Esophagus squamous epithelium (tissue), 5 donors: ENCODE results near the gene TMEM63C. TPM values are rescaled to one million over a fixed set of nuclear protein-coding genes. Genes with fewer than 3 reads are reported as not detected.
A peak's percentile ranks its signal among the peaks of the same experiment; 100 is the strongest.

Source experiments
- DNase-seq: peaks from one replicate; lab custom pipeline; 2025; lab: John Stamatoyannopoulos, UW
- H3K27ac ChIP-seq, 4 donors: fragments of 200-600 bp; sonication (generic); one replicate each; pipeline ENCODE4 v1.5.1; 2016 to 2019; ENCODE audit warnings: mild to moderate bottlenecking in 1 of 4
- H3K27me3 ChIP-seq, 4 donors: fragments of 200-600 bp; sonication (generic); 1 replicate in 3 of 4; 2 replicates in 1 of 4; pipeline versions ENCODE4 v1.5.1 to v1.6.0; 2017 to 2021; ENCODE audit warnings: antibody characterized with exemption in 1 of 4
- H3K36me3 ChIP-seq, 3 donors: fragments of 200-600 bp; sonication (generic); one replicate each; pipeline ENCODE4 v1.5.1; 2016 to 2019
- H3K4me1 ChIP-seq, 3 donors: fragments of 200-600 bp; sonication (generic); one replicate each; pipeline ENCODE4 v1.5.1; 2017 to 2019
- H3K4me3 ChIP-seq, 4 donors: fragments of 200-600 bp; sonication (generic); 1 replicate in 3 of 4; 2 replicates in 1 of 4; pipeline ENCODE4 v1.5.1; 2016 to 2019; ENCODE audit warnings: mild to moderate bottlenecking in 2 of 4, moderate library complexity in 1 of 4
- H3K9me3 ChIP-seq, 3 donors: fragments of 200-600 bp; sonication (generic); one replicate each; pipeline ENCODE4 v1.5.1; 2016 to 2019
- POLR2A ChIP-seq, 4 donors: fragments of 450-650 bp; IDR thresholded peaks; one replicate each; pipeline ENCODE4 v1.6.1; 2017; ENCODE audit warnings: antibody characterized with exemption in 4 of 4, mild to moderate bottlenecking in 4 of 4, moderate library complexity in 3 of 4
- WGBS, 2 donors: methylation state at CpG; one replicate each; pipeline ENCODE4 v1.1.5; 2018; 5-methylcytosine and 5-hydroxymethylcytosine counted together
- intact Hi-C: fragments of 100-400 bp; cut with DNase I; formaldehyde crosslinking; loops from one replicate; pipeline ENCODE4 v1.15.0; 2022
- total RNA-seq, 4 donors: library from RNA; depleted of rRNA; stranded (reverse); fragments of >200 nt; gene quantifications; one replicate each; pipeline ENCODE4 v1.1.0, GENCODE V29; 2016
- TF ChIP-seq, protein P1 (sequence below), 6 experiments: fragments of 450-650 bp in 4 of 6; fragments of 200-600 bp in 2 of 6; sonication (generic) in 2 of 6; IDR thresholded peaks; one replicate each; pipeline ENCODE4 v1.5.1; 2016 to 2019; ENCODE audit warnings: antibody characterized with exemption in 6 of 6, mild to moderate bottlenecking in 4 of 6, moderate library complexity in 4 of 6
- donor health status: DM: yes; HTN: yes; CAD: no.

TMEM63C gene
- total RNA-seq, 4 donors from 2014 or later: 5.2 to 18.6 (median 9.8) TPM

DNA sequence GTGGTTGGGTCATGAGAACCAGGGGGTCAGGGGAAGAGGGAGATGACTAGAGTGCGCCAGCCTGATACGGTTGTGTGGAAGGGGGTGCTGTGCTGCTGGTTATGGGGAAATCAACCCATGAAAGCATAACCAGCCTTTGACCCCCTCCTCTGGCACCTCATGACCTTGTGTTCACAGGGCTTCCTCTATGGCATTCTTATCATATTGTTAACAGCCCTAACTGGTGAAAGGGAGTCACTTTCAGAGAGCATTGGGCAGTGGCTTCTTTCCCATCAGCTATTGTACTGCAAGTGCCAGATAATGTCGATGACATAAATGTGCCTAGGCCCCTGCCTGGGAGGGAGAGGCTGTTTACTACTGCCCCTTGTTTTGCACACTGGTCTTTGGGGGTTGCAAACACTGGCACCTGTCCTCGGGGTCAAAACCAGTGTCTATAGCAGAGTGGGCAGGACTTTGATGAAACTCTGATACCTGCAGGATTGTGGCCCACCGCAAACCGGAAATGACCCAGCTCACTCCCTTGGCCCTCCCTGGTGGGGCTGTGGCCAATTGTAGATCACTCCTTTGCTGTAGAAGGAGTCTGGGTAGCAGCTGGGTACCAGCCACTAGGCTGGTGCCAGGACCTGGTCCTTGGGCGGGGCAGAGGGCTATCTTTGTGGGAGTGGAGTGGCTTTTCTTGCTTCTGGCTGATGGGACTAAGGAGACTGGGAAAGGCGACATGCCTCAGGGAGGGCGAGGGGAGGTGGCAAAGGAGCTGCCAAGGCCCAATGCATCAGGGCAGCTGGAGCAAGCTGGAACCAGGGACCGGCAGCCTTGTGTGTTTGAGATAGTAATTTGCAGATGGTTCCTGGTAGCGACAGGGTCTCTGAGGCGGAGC, 634 bp upstream of the TMEM63C start:
- H3K27ac ChIP-seq: peak overlapping the region in 1 of 4 donors; percentile 25
- intact Hi-C loops: no loop called here
- no peaks in the 10 kb centered on the region for H3K9me3 ChIP-seq
- no peak for DNase-seq
- peaks cover 0 to 67% (median 4%) of the 10 kb centered on the region in 4 donors for H3K27me3 ChIP-seq
- H3K4me1 ChIP-seq: peaks cover 29 to 51% (median 31%) of the 10 kb centered on the region in 3 donors
- no peaks in the 10 kb centered on the region for H3K36me3 ChIP-seq
- peak overlapping the region; percentile 38 to 71 (median 54) for H3K4me3 ChIP-seq
- no peak for TF ChIP-seq POLR2A (IDR thresholded peaks at IDR 0.05)
- TF ChIP-seq, protein P1, sequence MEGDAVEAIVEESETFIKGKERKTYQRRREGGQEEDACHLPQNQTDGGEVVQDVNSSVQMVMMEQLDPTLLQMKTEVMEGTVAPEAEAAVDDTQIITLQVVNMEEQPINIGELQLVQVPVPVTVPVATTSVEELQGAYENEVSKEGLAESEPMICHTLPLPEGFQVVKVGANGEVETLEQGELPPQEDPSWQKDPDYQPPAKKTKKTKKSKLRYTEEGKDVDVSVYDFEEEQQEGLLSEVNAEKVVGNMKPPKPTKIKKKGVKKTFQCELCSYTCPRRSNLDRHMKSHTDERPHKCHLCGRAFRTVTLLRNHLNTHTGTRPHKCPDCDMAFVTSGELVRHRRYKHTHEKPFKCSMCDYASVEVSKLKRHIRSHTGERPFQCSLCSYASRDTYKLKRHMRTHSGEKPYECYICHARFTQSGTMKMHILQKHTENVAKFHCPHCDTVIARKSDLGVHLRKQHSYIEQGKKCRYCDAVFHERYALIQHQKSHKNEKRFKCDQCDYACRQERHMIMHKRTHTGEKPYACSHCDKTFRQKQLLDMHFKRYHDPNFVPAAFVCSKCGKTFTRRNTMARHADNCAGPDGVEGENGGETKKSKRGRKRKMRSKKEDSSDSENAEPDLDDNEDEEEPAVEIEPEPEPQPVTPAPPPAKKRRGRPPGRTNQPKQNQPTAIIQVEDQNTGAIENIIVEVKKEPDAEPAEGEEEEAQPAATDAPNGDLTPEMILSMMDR (IDR thresholded peaks at IDR 0.05): no peak
- WGBS, 2 donors: 29 to 42% methylated on average over 5 to 8 of the region's 12 CpGs

DNA sequence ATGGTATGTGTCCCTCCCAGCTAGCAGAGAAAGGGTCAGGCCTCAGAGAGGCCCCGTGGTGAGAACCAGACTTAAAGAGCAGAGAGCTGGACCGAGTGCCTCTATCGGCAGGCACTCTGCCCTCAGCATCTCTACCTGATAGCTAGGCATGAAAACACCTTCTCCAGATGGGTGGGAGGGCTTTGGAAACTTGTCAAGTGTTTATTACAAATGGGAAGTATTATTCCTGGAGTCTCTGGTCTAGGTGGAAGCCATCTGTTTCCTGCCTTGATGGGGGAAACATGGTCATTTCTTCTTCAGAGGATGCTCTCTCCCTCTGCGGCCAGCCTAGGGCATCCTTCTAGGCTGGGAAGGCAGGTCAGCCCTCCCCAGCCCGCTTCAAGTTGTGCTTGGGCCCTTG, 2.3 kb downstream of the TMEM63C start:
- DNase-seq: no peak
- no peak for TF ChIP-seq POLR2A (IDR thresholded peaks at IDR 0.05)
- TF ChIP-seq, protein P1 (IDR thresholded peaks at IDR 0.05): no peak
- no peak overlapping the region for H3K4me3 ChIP-seq
- 50 to 56% methylated on average over 2 to 3 of the region's 5 CpGs for WGBS, 2 donors
- H3K27ac ChIP-seq: peak overlapping the region in 2 of 4 donors; percentile 64 to 77
- H3K36me3 ChIP-seq: no peaks in the 10 kb centered on the region
- intact Hi-C loops: no loop called here
- H3K27me3 ChIP-seq: peaks cover 0 to 77% (median 4%) of the 10 kb centered on the region in 4 donors
- no peaks in the 10 kb centered on the region for H3K9me3 ChIP-seq
- H3K4me1 ChIP-seq: peaks cover 39 to 76% (median 39%) of the 10 kb centered on the region in 3 donors

DNA sequence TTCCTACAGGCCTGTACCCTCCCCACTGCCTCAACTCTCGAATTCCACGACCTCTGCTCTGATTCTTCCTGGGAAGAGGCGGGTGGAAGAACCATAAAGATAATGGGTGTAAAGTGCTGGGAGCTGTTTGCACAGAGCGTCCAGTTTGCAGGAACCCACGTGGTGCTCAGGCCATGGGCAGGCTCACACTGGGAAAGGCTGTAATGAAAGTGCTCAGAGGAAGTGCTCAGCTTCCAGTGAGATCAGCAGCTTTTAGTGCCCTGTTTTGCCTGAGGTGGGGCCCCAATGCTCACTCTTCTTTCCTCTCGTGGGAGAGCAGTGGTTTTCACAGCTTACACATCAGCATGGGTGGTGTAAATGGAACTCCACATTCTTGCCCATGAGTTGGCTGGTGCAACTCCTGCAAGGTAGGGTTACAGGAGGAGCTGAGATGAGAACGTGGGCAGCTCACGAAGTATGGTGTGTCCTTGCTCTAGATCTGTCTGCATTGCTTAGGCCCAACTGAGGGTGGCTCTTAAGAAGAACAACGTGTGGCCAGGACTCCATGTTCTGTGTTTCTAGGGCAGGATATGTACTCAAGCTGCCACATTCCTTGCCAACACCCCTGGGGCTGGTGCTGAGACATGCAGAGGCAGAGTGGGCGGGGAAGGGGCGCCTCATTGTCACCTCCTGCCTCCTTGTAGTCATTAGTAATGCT, 2.9 kb downstream of the TMEM63C start:
- intact Hi-C loops: no loop called here
- WGBS, 2 donors: 37 to 55% methylated on average over 8 to 10 of the region's 11 CpGs
- Histone ChIP-seq H3K4me3 (no peak overlapping the region), H3K36me3 (no peaks in the 10 kb centered on the region), H3K27me3 (peaks cover 0 to 73% (median 4%) of the 10 kb centered on the region in 4 donors), H3K4me1 (peaks cover 39 to 76% (median 39%) of the 10 kb centered on the region in 3 donors), H3K9me3 (no peaks in the 10 kb centered on the region), H3K27ac (peak overlapping the region; percentile 14 to 77 (median 52))
- DNase-seq: no peak
- no peak for TF ChIP-seq POLR2A (IDR thresholded peaks at IDR 0.05)
- TF ChIP-seq, protein P1 (IDR thresholded peaks at IDR 0.05): no peak

DNA sequence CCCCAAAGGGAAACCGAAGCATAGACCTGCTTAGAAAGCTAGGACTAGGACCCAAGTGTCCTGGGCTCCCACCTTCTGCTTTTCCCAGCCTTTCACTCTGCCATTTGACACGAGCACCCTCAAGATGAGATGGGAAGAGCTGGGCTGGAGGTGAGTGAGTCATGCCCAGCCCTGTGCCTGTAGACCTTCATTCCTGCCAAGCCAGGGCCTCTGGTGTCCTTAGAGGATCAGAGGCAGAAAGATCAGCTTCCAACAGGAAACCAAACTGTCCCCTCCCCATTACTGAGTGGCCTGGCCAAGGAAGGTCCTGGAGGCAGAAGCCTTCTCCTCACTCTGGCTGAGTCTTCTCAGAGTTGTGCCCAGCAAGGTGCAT, 3.5 kb downstream of the TMEM63C start:
- H3K4me1 ChIP-seq: peaks cover 39 to 76% (median 39%) of the 10 kb centered on the region in 3 donors
- peaks cover 0 to 69% (median 4%) of the 10 kb centered on the region in 4 donors for H3K27me3 ChIP-seq
- intact Hi-C loops: no loop called here
- peak overlapping the region in 3 of 4 donors; percentile 41 to 77 (median 64) for H3K27ac ChIP-seq
- no peaks in the 10 kb centered on the region for H3K9me3 ChIP-seq
- no peak overlapping the region for H3K4me3 ChIP-seq
- no peaks in the 10 kb centered on the region for H3K36me3 ChIP-seq
- 29 to 44% methylated on average over 2 of the region's 2 CpGs for WGBS, 2 donors
- DNase-seq: no peak
- no peak for TF ChIP-seq POLR2A (IDR thresholded peaks at IDR 0.05)
- TF ChIP-seq, protein P1 (IDR thresholded peaks at IDR 0.05): no peak
